ENCODE measurements around the gene CCT6A. TPM values are rescaled to one million over a fixed set of nuclear protein-coding genes. Genes with fewer than 3 reads are reported as not detected.
"Not testable (repeated sequence)": the region's sequence is repeated elsewhere in the genome, so short reads cannot be mapped to it uniquely, and the experiment has no call there.

Gene CCT6A
- total RNA-seq, 5 donors from 2014 or later (not counting 1 experiment from before 2014, with no cell fraction given): 44.6 to 74.7 (median 70.3) TPM

DNA sequence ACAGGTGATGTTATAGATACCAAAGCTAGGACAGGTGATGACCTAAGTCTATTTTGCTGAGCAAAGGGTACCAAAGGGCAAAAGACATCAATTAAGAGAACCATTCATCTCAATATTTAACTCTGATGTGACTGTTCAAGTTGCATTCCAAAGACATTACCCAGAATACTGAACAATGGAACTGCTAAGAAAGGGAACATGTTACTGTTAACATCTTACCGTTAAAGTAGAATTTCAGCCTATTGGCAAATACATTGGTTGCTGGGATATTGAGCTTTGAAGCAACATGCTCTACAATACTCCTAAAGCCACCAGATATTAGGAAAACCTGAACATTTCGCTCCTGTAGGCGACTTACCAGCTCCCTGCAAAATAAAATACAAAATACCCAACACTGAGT lies 34.5 kb upstream of the CCT6A start:
- H3K27ac Mint-ChIP-seq; H3K4me3 ChIP-seq (ENCODE audit: control insufficient read depth in 1 of 2, extremely low read depth in 1 of 2, low read length in 1 of 2); H3K27ac ChIP-seq (ENCODE audit: low read length); H3K9me3 ChIP-seq; H3K27me3 ChIP-seq (replicated peaks in 1 of 2; ENCODE audit: control insufficient read depth in 2 of 2, extremely low read depth in 1 of 2, insufficient read depth in 2 of 2, low read length in 1 of 2); H3K4me3 Mint-ChIP-seq; H3K36me3 ChIP-seq (ENCODE audit: control insufficient read depth in 2 of 2, extremely low read depth in 1 of 2, insufficient read depth in 1 of 2, low read length in 1 of 2); H3K27me3 Mint-ChIP-seq; H3K4me1 ChIP-seq (ENCODE audit: control insufficient read depth in 1 of 2, extremely low read depth in 1 of 2, insufficient read depth in 2 of 2, low read length in 2 of 2); DNase-seq; ATAC-seq (replicated peaks in 1 of 4); H3K9me3 Mint-ChIP-seq; H3K4me1 Mint-ChIP-seq; H3K36me3 Mint-ChIP-seq: not testable (repeated sequence)
- POLR2A ChIA-PET: interaction anchor here (0.6 to 0.8 kb wide), 2 partner anchors 27 to 548 kb away, joined by 3 to 11 read pairs; no protein-coding TSS in a partner anchor
- no CpG with 5 or more reads among the region's 3 CpGs for WGBS (ENCODE audit: insufficient coverage)
- CTCF ChIA-PET: interaction anchor here in 1 of 2 donors (0.6 kb wide), 1 partner anchor 122 kb away, joined by 3 read pairs; no protein-coding TSS in a partner anchor

DNA sequence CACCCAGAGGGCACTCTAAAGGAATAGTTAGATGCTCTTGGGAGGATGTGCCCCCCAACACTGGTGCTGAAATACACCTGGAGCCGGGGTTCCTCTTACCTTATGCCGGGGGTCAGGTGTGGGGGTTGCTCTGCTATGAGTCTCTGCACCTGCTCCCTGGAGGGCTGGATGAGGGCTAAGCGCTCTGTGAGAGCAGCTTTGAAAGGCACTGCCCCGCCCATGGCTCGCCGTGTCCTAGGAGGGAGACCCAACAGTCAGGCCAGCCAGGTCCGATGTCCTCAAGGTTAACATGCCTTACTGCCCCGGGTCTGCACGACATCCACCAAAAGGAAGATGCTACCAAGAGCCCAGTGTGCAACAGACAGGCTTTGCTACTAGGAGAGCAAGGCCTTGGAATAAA lies 32.1 kb upstream of the CCT6A start:
- Mint-ChIP-seq H3K27me3 (no peaks in the 10 kb centered on the region), H3K36me3 (peaks cover 6% of the 10 kb centered on the region), H3K27ac (no peak overlapping the region), H3K9me3 (no peaks in the 10 kb centered on the region), H3K4me3 (no peak overlapping the region), H3K4me1 (peaks cover 0 to 2% (median 1%) of the 10 kb centered on the region in 3 donors)
- no peak for DNase-seq
- ChIA-PET POLR2A (no interaction called here), CTCF (no interaction called here)
- WGBS (ENCODE audit: insufficient coverage): 84% methylated on average over 9 of the region's 9 CpGs
- Histone ChIP-seq H3K36me3 (ENCODE audit: control insufficient read depth in 2 of 2, extremely low read depth in 1 of 2, insufficient read depth in 1 of 2, low read length in 1 of 2) (peaks cover 0 to 6% of the 10 kb centered on the region in 2 donors), H3K4me3 (ENCODE audit: control insufficient read depth in 1 of 2, extremely low read depth in 1 of 2, low read length in 1 of 2) (no peak overlapping the region), H3K27ac (ENCODE audit: low read length) (no peak overlapping the region), H3K27me3 (replicated peaks in 1 of 2; ENCODE audit: control insufficient read depth in 2 of 2, extremely low read depth in 1 of 2, insufficient read depth in 2 of 2, low read length in 1 of 2) (no peaks in the 10 kb centered on the region), H3K9me3 (no peaks in the 10 kb centered on the region), H3K4me1 (ENCODE audit: control insufficient read depth in 1 of 2, extremely low read depth in 1 of 2, insufficient read depth in 2 of 2, low read length in 2 of 2) (no peaks in the 10 kb centered on the region)
- no peak for ATAC-seq (replicated peaks in 1 of 4)

DNA sequence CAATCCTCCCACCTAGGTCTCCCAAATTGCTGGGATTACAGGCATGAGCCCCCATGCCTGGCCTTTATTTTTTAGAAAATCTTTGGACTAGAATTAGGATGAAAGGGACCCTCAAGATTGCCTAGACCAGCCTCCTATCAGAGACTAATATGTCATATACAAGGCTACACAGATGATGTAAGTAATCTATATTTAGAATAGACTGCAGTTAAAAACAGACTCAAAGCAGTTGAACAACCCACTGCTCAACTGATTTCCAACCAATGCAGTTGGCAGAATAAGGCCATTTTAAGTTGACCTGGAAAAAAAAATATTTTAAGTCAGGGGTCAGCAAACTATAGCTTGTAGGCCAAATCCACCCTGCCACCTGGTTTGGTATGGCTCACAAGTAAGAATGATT lies 28.1 kb upstream of the CCT6A start:
- H3K27me3 ChIP-seq (replicated peaks in 1 of 2; ENCODE audit: control insufficient read depth in 2 of 2, extremely low read depth in 1 of 2, insufficient read depth in 2 of 2, low read length in 1 of 2): no peaks in the 10 kb centered on the region
- POLR2A ChIA-PET: no interaction called here

DNA sequence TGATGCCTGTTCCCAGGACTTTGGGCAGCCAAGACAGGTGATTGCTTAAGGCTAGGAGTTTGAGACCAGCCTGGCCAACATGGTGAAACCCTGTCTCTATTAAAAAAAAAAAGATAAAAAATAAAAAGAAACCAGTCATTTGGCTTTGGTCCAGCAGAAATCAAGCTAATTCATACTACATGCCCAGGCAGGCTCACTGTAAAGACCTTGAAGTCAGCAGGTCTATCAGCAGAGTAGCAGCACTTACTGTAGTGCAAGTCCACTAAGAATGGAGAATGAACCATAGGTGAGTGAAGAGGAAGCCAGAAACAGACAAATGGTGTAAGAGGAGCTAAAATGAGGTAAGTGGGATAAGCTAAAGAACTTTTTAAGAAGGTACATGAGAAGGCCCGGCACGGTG lies 25.0 kb upstream of the CCT6A start:
- DNase-seq (no peak), ATAC-seq (replicated peaks in 1 of 4) (no peak)
- ChIA-PET CTCF (interaction anchor here (0.6 to 1.2 kb wide), 5 partner anchors 20 to 663 kb away, joined by 3 to 12 read pairs (median 3); no protein-coding TSS in a partner anchor), POLR2A (interaction anchor here in 1 of 2 donors (0.7 kb wide), 1 partner anchor 25 kb away, joined by 4 read pairs; the partner anchor contains the start of gene PSPH)
- H3K27me3 Mint-ChIP-seq: no peaks in the 10 kb centered on the region
- Histone ChIP-seq H3K9me3 (no peaks in the 10 kb centered on the region), H3K27ac (ENCODE audit: low read length) (no peak overlapping the region), H3K27me3 (replicated peaks in 1 of 2; ENCODE audit: control insufficient read depth in 2 of 2, extremely low read depth in 1 of 2, insufficient read depth in 2 of 2, low read length in 1 of 2) (no peaks in the 10 kb centered on the region), H3K36me3 (ENCODE audit: control insufficient read depth in 2 of 2, extremely low read depth in 1 of 2, insufficient read depth in 1 of 2, low read length in 1 of 2) (peaks cover 0 to 8% of the 10 kb centered on the region in 2 donors), H3K4me3 (ENCODE audit: control insufficient read depth in 1 of 2, extremely low read depth in 1 of 2, low read length in 1 of 2) (no peak overlapping the region), H3K4me1 (ENCODE audit: control insufficient read depth in 1 of 2, extremely low read depth in 1 of 2, insufficient read depth in 2 of 2, low read length in 2 of 2) (no peaks in the 10 kb centered on the region)
- WGBS (ENCODE audit: insufficient coverage): no CpG with 5 or more reads among the region's 2 CpGs
- no peak overlapping the region for H3K27ac Mint-ChIP-seq
- no peaks in the 10 kb centered on the region for H3K4me1 Mint-ChIP-seq
- no peaks in the 10 kb centered on the region for H3K9me3 Mint-ChIP-seq
- H3K36me3 Mint-ChIP-seq: peaks cover 3% of the 10 kb centered on the region
- H3K4me3 Mint-ChIP-seq: no peak overlapping the region

More for the DNA sequence above, 28.1 kb upstream of the CCT6A start:
- ATAC-seq (replicated peaks in 1 of 4) (no peak), DNase-seq (no peak)
- H3K36me3 ChIP-seq (ENCODE audit: control insufficient read depth in 2 of 2, extremely low read depth in 1 of 2, insufficient read depth in 1 of 2, low read length in 1 of 2): peaks cover 0 to 6% of the 10 kb centered on the region in 2 donors
- Mint-ChIP-seq H3K4me3 (no peak overlapping the region), H3K27me3 (no peaks in the 10 kb centered on the region), H3K4me1 (peaks cover 0 to 2% (median 1%) of the 10 kb centered on the region in 3 donors), H3K9me3 (no peaks in the 10 kb centered on the region), H3K36me3 (peaks cover 9% of the 10 kb centered on the region), H3K27ac (no peak overlapping the region)
- H3K9me3 ChIP-seq: no peaks in the 10 kb centered on the region
- no peaks in the 10 kb centered on the region for H3K4me1 ChIP-seq (ENCODE audit: control insufficient read depth in 1 of 2, extremely low read depth in 1 of 2, insufficient read depth in 2 of 2, low read length in 2 of 2)
- H3K4me3 ChIP-seq (ENCODE audit: control insufficient read depth in 1 of 2, extremely low read depth in 1 of 2, low read length in 1 of 2): no peak overlapping the region
- CTCF ChIA-PET: interaction anchor here in 1 of 2 donors (0.6 kb wide), 1 partner anchor 11 kb away, joined by 3 read pairs; no protein-coding TSS in a partner anchor
- no peak overlapping the region for H3K27ac ChIP-seq (ENCODE audit: low read length)

DNA sequence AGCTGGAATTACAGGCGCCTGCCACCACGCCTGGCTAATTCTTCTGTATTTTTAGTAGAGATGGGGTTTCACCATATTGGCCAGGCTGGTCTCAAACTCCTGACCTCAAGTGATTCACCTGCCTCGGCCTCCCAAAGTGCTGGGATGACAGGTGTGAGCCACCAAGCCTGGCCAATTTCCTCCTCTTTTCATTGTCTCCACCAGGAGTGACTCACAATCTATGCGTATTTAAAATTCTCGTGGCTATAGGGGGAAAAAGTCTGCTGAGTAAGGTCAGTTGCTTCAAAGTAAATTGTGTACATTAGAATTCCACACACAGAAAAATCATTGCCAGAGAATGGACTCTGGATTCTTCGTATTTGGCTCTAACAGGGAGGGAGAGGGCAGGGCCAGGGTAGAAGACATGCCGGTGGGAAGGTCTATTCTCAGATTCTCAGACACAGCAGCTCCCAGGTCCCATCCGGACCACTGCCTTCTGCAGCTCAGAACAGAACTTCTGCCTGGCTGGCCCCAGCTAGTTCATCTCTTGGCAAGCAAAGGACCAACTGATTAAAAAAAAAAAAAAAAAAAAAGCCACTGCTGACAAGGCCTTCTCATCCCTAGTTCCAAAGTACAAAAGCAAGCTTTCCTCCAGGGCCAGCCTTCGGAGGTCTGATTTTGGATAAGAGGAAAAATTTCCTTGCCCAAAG lies 22.5 kb upstream of the CCT6A start:
- H3K27me3 ChIP-seq (replicated peaks in 1 of 2; ENCODE audit: control insufficient read depth in 2 of 2, extremely low read depth in 1 of 2, insufficient read depth in 2 of 2, low read length in 1 of 2): no peaks in the 10 kb centered on the region
- no peak overlapping the region for H3K27ac Mint-ChIP-seq
- DNase-seq (no peak), ATAC-seq (replicated peaks in 1 of 4) (no peak)
- peaks cover 3 to 4% of the 10 kb centered on the region in 2 experiments for H3K4me1 ChIP-seq (ENCODE audit: control insufficient read depth in 1 of 2, extremely low read depth in 1 of 2, insufficient read depth in 2 of 2, low read length in 2 of 2)
- no peak overlapping the region for H3K4me3 ChIP-seq (ENCODE audit: control insufficient read depth in 1 of 2, extremely low read depth in 1 of 2, low read length in 1 of 2)
- H3K36me3 Mint-ChIP-seq: peaks cover 3% of the 10 kb centered on the region
- H3K27me3 Mint-ChIP-seq: no peaks in the 10 kb centered on the region
- peaks cover 0 to 8% of the 10 kb centered on the region in 2 donors for H3K36me3 ChIP-seq (ENCODE audit: control insufficient read depth in 2 of 2, extremely low read depth in 1 of 2, insufficient read depth in 1 of 2, low read length in 1 of 2)
- 100% methylated on average over 2 of the region's 9 CpGs for WGBS (ENCODE audit: insufficient coverage)
- H3K9me3 ChIP-seq: no peaks in the 10 kb centered on the region
- H3K4me3 Mint-ChIP-seq: no peak overlapping the region
- H3K9me3 Mint-ChIP-seq: no peaks in the 10 kb centered on the region
- CTCF ChIA-PET: interaction anchor here (0.6 kb wide), 2 partner anchors 64 kb away, joined by 4 to 8 read pairs; partner anchors contain the start of genes NIPSNAP2 (in 1 of the 2) and PHKG1 (in 1 of the 2)
- no peak overlapping the region for H3K27ac ChIP-seq (ENCODE audit: low read length)
- POLR2A ChIA-PET: interaction anchor here in 1 of 2 donors (0.6 to 0.7 kb wide), 3 partner anchors 13 to 51 kb away, joined by 5 to 9 read pairs (median 9); no protein-coding TSS in a partner anchor
- peaks cover 6 to 13% (median 6%) of the 10 kb centered on the region in 3 donors for H3K4me1 Mint-ChIP-seq

- ATAC-seq (replicated peaks in 1 of 4) (no peak), DNase-seq (no peak)
- H3K4me3 ChIP-seq (ENCODE audit: control insufficient read depth in 1 of 2, extremely low read depth in 1 of 2, low read length in 1 of 2): no peak overlapping the region
- Mint-ChIP-seq H3K4me1 (peaks cover 6 to 15% (median 6%) of the 10 kb centered on the region in 3 donors), H3K36me3 (no peaks in the 10 kb centered on the region), H3K27ac (no peak overlapping the region), H3K9me3 (no peaks in the 10 kb centered on the region), H3K4me3 (no peak overlapping the region), H3K27me3 (no peaks in the 10 kb centered on the region)
- H3K9me3 ChIP-seq: no peaks in the 10 kb centered on the region
- peaks cover 0 to 8% of the 10 kb centered on the region in 2 donors for H3K36me3 ChIP-seq (ENCODE audit: control insufficient read depth in 2 of 2, extremely low read depth in 1 of 2, insufficient read depth in 1 of 2, low read length in 1 of 2)
- no peak overlapping the region for H3K27ac ChIP-seq (ENCODE audit: low read length)
- CTCF ChIA-PET: interaction anchor here in 1 of 2 donors (0.7 kb wide), 1 partner anchor 34 kb away, joined by 3 read pairs; the partner anchor contains the start of gene SUMF2
- H3K27me3 ChIP-seq (replicated peaks in 1 of 2; ENCODE audit: control insufficient read depth in 2 of 2, extremely low read depth in 1 of 2, insufficient read depth in 2 of 2, low read length in 1 of 2): no peaks in the 10 kb centered on the region
- H3K4me1 ChIP-seq (ENCODE audit: control insufficient read depth in 1 of 2, extremely low read depth in 1 of 2, insufficient read depth in 2 of 2, low read length in 2 of 2): peaks cover 3 to 11% of the 10 kb centered on the region in 2 experiments
- POLR2A ChIA-PET: no interaction called here
- WGBS (ENCODE audit: insufficient coverage): 89% methylated on average over 6 of the region's 8 CpGs
Observed at GRCh38 chr7:56030340-56030739, 21.2 kb upstream of the CCT6A start.
